Activated T-cell treated with anti-CD3 and anti-CD28 coated beads for 48 hours (primary cell): Measurements from ENCODE around the gene EEF1B2.
"Not testable (repeated sequence)": the region's sequence is repeated elsewhere in the genome, so short reads cannot be mapped to it uniquely, and the experiment has no call there.

Source experiments
- DNase-seq: peaks from one replicate; pipeline ENCODE4 v3.0.0-alpha.2; 2020; ENCODE audit warnings: low read depth

EEF1B2 gene

DNA sequence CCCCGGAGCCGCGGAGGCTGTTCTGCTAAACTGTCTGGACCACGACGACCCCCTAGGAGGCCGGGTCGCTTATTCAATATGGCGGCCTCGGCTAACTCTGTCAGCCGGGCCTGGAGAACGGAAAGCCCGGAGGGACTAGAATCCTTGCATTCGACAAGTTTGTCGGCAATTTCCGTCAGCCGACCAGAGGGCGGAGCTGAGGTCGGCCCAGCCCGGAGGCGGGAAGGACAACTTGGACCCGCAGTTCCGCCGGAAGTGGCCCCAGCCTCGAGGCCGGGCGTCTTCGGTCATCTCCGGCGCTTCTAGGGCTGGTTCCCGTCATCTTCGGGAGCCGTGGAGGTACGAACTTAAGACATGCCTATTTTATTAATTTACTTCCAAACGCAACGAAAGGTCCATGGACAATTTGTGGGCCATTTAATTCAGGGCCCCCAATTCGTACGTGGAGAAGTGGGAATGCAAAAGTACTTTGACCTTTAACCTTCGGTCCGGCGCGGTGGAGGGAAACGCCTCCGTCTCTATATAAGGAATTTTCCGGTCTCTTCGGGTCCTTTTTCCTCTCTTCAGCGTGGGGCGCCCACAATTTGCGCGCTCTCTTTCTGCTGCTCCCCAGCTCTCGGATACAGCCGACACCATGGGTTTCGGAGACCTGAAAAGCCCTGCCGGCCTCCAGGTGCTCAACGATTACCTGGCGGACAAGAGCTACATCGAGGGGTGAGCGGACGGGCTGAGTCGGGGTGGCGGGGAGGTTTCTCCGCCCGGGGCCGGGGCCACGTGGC is at the start of gene EEF1B2, which contains the start of gene NDUFS1:
TSS of gene EEF1B2 (plus strand) at position 550 of the 779 bp plus-strand sequence. CDS start at position 635, 85 bp downstream.
TSS of gene NDUFS1 (minus strand) at position 99 of the 779 bp plus-strand sequence. CDS start 5,766 bp downstream, outside the sequence.
- DNase-seq: peak; percentile 96

DNA sequence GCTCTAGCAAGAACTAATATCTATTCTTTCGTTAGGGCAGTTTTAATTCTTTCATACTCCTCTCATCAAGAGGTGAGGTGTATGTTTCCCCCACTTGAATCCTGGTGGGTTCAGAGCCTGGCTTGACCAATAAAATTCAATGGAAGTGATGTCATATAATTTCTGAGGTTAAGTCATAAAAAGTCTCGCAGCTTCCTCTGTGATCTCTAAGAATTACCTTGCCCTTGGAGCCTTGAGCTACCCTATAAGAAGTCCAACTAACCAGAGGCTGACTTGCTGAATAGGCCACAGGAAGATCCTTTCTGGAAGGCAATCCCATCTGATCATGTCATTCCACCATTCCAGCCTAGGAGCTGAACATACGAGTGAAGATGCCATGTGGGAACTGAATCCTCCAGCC is 47.6 kb upstream of the EEF1B2 start:
- DNase-seq: no peak

DNA sequence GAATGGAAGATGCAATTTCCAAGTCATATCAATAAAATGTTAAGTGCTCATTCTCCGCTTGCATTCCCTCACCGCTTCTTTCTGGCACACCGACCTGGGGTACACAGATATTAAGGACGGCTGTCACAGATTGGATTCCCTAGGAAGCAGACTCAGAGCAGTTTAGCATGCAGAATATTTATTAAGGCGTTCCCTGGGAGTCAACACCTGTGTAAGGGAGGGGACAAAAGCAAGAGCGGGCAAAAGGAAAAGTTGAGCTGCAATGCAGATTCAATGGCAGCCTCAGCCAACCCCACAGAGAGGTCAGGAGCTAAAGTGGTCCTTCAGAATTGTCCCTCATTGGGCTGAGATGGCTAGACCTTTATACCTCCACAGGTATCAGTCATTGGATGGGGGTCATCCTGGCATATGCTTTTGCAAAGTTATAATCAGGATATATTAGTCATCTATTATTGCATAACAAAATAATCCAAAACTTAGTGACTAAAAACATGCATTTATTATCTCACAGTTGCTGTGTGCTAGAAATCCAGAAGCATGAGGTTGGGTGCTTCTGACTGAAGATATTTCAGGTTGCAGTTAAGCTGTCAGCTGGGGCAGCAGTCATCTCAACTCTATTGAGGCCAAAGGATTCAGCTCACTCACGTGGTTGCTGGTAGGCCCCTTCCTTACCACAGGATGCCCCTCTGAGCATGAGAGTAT is 46.7 kb upstream of the EEF1B2 start:
- DNase-seq: no peak

DNA sequence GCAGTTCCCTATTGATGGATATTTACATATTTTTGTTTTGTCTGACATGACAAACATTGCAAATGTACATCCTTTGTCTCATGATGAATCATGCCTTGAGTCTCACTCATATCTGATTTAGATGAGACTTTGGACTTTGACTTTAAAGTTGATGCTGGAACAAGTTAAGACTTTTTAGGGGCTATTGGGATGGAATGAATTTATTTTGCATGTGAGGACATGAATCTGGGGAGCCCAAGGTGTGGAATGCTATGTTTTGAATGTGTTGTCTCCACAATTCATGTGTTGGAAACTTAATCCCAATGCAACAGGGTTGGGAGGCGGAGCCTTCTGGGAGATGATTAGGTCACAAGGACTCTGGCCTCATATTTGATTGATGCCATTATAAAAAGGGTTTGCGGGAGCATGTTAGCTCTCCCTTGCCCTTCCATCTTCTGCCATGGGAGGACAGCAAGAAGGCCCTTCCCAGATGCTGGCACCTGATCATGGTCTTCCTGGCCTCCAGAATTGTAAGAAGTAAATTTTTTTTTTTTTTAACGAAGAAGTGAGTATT is 44.6 kb upstream of the EEF1B2 start:
- no peak for DNase-seq

DNA sequence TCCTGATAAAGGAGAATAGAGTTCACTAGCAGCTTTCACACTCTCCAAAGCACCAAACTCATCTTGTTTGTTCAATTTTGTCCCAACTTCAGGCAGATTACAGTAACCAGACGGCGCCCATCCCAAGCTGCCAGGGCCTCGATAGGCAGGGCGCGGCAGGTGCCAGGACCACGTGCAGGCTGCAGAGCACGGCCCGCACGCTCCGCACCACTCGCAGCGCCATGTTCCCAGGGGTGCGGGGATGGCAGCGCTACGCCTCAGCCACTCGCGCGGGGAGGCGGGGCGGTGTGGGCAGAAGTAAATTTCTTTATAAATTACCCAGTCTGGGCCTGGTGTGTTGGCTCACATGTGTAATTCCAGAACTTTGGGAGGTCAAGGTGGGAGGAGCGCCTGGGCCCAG is 43.4 kb upstream of the EEF1B2 start:
- DNase-seq: no peak

DNA sequence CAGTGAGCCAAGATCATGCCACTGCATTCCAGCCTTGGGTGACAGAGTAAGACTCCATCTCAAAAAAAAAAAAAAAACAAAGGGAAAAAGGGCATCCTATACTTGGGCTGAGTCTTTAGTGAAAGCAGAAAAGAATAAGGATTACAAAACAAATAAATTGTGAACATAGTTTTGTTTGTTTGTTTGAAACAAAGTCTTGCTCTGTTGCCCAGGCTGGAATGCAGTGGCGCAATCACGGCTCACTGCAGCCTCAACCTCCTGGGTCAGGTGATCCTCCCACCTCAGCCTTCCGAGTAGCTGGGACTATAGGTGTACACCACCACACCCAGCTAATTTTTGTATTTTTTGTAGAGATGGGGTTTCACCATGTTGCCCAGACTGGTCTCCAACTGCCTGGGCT is 37.1 kb upstream of the EEF1B2 start:
- DNase-seq: not testable (repeated sequence)

DNA sequence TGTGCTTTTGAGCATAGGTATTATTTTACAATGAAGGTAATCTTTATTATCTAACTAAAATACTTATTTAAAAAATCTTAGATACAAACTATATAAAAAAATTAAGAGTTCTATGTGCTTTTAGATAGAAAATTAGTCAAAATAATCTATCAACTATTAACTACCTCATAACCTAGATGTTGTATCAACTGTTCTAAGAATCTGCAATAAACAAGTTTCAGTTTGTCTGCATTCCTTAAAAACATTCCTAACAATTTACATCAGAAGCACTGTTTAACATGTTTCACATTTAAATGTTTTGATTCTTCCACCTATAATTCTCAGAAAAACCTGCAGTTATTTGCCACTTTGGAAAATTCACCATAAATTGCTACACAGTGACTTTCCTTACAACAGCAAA is 33.8 kb upstream of the EEF1B2 start:
- DNase-seq: no peak

DNA sequence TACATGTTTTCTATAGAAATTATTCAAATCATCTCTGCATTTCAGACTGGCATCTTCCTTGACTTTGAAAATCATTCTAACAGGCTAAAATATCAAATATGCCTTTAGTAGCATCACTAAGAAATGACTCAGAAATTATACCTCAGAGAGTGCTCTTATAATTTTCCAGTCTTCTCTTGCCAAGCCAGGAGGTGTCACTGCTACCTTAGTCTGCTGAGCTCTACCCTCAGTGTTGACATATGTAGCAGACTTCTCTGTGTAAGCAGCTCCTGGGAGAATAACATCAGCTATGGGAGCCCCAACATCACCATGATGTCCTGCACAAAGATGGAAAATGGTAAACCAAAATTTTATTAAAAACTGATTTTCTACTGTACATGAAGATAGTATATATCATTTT is 32.0 kb upstream of the EEF1B2 start:
- DNase-seq: no peak

DNA sequence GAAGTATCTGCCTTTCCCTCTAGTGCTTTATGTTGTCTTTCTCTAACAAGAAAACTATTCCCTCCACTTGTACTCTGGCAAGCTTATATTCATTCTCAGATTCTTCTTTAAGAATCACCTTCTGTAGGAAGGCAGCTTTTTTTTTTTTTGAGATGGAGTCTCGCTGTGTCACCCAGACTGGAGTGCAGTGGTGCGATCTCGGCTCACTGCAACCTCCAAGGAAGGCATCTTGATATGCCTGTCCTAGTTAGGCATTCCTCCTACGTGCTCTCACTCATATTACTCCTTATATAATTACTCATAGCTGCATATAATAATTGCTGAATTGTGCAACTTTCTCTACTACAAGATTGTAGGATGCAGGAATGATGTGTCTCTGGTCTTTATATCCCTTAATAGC is 16.2 kb upstream of the EEF1B2 start:
- DNase-seq: no peak

DNA sequence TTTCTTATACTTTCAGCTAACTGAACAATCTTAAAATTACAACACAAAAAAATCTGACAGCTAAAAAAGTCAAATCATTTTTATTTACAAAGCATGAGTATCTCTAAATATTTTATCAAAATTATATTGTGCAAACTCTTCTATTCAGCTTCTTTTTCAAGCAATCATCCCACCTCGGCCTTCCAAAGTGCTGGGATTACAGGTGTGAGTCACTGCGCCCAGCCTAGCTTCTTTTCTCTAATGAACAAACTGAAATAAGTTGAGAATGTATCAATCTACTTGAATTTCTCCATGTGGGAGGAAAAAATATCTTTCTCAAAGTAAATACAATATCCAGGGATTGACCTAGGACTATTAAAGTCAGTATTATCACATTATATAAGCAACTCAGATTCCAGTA is 15.3 kb upstream of the EEF1B2 start:
- DNase-seq: no peak

DNA sequence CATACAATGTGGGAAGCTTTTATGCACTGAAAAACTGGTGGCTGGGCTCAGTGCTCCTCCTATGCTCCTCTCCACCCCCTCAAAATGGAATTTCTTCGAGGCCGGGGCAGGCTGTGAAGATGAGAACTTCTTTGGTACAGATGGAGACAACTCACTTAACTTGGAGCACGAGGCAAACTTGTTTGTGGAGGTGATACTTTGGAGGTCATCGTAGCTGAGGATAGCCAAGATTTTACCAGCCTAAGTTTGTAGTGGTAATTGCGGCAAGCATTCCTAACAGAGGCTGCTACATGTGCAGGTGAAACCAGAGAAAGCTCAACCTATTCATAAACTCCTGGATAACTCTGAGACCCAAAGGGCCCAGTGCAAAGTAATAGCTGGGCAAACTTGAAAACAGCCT is 14.0 kb upstream of the EEF1B2 start:
- DNase-seq: no peak

DNA sequence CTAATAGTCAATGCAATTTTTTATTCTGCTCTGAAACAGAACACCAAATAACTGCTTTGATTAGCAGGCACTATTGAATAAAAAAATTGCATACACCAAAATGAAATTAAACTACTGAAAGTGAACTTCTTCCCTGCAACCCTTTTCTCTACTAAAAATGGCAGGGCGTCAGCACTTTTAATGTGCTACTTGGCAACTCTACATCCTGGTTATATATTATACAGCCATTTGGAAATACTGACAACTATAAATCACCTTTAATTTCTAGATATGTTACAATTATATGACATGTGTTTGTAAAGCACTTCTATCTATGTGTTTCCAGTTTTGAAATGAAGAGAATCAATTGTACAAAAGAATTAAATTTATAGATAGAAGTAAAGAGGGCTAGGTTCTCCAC is 10.4 kb upstream of the EEF1B2 start:
- DNase-seq: no peak

DNA sequence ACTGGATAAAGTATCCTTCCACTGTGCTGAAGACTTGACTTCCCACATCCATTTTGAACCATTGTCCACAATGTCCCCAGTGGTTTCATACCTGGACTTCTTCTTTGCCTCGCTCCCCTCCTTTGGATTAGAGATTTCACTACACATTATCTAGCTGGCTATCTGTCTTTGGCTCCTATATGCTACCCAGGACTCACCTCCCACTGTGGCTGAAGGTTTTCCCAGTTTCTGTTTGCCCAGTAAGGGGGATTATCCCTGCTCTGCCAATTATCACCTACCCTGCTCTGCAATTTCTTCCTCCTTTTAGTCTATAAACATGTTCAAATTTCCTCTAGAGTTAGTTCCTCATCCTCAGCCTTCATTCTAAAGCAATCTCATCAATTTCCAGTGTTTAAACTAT is 9.5 kb upstream of the EEF1B2 start:
- DNase-seq: no peak

DNA sequence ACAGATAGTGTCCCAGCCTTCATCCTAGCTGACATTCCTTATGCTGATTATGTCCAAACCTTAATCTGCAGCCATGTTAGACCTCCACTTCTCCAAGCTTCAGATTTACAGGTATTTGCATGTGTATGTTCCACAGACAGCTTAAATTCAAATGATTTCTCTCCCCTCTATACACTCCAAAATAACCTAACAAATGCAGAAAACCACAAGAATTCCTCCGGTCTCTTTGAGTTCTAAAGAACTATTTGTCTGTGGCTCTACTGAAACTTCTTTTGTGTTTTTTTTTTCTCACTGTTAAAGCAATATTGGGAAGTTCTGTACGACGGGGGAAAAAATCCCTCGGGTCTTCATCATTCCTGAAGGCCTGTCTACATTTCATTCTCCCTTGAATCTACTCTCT is 9.1 kb upstream of the EEF1B2 start:
- no peak for DNase-seq

DNA sequence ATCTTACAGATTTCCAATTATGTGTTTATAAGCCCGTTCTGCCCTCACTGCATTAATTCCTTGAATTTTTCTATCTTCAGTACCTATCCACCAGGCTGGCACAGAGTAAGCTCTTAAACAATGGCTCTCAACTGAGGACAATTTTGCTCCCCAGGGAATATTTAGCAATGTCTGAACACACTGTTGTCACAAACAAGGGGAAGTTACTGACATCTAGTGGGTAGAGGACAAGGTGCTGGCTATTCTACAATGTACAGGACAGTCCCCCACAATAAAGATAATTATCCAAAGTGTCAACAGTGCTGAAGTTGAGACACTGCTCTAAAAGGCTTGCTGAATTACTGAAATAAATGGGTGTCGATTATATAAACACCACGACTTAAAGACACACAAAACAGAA is 5.5 kb upstream of the EEF1B2 start:
- no peak for DNase-seq

DNA sequence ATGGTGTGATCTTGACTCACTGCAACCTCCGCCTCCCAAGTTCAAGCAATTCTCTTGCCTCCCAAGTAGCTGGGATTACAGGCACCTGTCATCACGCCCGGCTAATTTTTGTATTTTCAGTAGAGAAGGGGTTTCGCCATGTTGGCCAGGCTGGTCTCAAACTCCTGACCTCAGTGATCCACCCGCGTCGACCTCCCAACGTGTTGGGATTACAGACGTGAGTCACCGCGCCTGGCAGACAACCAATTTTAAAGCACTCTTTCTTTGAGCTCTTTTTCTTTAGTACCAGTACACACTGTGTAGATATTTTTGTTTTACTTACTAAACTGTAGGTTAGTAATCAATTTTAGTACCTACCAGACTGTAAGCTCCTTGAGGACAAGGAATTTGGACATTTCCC is 2.7 kb upstream of the EEF1B2 start:
- not testable (repeated sequence) for DNase-seq

DNA sequence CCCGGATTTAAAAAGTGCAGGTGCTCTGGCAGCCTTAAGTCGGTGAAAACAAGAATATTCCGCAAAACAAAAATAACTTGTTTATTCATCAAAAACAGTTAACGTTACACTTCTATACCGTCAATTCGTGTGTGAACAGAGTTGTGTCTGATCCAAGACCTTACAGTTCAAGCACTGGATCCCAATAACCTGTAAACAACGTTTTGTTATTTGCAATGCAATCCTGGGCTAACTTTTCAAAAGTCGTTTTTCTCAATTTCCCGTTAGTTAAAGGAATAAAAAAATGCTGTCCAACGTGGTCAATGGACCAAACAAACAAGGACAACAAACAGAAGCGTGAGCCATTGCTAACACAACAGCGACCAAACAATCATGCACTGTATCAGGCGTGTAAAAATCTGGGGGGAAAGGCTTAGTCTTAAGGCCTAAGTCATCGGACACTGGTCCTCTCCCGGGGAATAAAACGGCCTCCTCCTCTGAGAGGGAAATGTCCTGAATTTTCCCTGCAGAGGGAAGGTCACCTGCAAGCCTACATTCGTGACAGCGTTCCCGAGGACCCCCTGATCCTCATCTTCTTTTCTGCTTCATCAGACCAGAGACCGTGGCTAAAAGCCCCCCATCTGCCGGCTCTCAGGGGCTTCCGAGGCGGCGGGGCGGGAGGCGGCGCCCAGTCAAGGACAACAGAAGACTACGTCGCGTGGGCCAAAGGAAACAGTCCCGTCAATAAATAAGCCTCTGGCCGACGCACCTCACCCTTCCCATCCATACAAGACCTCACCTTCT is 941 bp upstream of the EEF1B2 start:
- DNase-seq: no peak

DNA sequence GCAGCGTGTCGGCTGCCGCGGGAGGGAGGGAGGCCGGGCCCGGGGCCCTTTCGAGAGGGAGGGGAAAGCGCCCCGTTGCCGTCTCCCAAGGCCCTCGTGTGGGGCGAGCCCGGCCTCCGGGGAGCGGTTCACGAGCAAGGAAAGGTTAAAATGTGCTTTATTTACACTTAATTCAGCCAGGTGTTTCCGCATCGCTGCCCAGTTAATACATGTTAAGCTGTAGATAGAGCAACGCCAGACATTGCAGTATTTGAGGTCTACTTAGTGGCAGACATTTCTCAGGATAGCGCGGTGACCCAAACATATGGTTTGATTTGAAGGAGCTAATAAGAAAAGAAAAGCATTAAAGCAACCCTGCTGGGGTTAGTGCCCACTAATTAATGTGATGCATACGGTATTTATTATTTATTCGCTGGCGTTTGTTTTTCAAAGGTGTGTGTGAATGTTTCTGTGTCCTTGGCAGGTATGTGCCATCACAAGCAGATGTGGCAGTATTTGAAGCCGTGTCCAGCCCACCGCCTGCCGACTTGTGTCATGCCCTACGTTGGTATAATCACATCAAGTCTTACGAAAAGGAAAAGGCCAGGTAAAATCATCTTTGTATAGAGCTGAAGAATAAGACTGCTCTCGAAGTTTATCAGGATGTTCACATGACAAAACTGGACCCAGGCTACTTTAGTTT is 571 bp downstream of the EEF1B2 start:
- DNase-seq: peak; percentile 58

DNA sequence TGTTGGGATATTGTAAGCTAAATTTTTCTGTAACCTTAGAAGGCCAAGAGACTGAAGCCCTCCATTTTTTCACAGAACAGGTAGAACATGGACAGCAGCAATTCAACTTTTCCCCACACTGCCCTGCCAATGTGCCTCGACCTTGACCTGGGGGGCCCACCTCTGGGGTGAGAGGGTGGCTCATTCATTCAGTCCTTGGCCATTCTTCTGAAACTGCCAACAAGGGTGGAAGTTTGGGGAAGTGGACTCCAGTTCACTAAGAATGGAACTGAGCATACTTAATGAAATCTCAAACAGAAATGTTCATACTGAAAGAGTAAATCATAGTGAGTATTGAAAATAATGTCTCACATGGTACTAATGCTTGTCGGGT is 1.1 kb downstream of the EEF1B2 start:
- no peak for DNase-seq

DNA sequence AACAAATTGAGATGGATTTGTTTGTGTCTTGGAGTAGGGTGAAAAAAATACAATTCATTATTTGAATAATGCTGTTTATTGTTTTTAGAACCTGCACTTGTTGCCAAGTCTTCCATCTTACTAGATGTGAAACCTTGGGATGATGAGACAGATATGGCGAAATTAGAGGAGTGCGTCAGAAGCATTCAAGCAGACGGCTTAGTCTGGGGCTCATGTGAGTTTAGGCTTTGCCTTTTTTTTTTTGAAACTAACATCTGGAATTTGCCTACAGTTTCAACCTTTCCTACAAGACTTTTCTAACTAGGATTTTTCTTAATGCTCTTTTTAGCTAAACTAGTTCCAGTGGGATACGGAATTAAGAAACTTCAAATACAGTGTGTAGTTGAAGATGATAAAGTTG is 2.7 kb downstream of the EEF1B2 start:
- DNase-seq: not testable (repeated sequence)

DNA sequence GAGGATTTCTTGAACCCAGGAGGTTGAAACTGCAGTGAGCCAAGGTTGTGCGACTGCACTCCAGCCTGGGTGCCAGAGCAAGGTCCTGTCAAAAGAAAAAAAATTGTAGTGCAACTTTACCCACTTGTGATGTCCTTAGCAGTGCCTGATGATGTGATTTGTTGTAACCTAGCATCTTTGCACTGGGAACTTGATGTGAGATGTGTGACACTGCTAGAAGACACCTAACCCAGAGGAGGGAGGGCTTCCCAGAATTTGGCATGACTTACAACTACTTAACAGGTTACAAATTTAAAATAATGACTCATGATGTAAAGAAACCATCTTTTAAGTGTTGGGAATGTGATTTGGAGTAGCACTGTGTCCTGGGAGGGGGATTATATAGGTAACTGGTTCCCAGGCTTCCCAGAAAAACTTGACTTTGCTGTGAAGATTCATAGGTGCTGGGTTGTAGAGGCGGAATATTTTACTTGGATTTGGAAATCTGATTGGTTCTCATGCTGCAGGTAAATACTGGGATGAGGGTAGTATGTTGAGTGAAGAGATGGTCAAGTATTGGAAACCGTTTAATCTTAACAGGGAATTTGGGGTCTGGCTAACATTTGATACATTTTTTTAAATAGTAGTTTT is 3.7 kb downstream of the EEF1B2 start:
- no peak for DNase-seq
